Measurements from ENCODE around the gene HTR2C.

- TF ChIP-seq CTCF (IDR thresholded peaks at IDR 0.05) (no peak), POLR2A (IDR thresholded peaks at IDR 0.05) (no peak)
These were observed 131.2 kb downstream of the HTR2C start for GRCh38 chrX:114715096-114715495.

Data from lower leg skin (tissue), 3 donors.